Natural killer cell (primary cell): ENCODE measurements around the gene PDZRN3. TPM values are rescaled to one million over a fixed set of nuclear protein-coding genes. Genes with fewer than 3 reads are reported as not detected.

ENCODE experiments used
- ATAC-seq, 3 donors: fragments of 150-1000 bp in 2 of 3; fragments of 200-7000 bp in 1 of 3; cut with Tn5 transposase; 1 replicate in 1 of 3; 2 replicates in 2 of 3; pipeline ENCODE4 v1.10.0; 2021; ENCODE audit warnings: mild to moderate bottlenecking in 2 of 3, moderate library complexity in 2 of 3
- DNase-seq, 2 donors: peaks; one replicate each; pipeline versions ENCODE4 v3.0.0 to v3.0.0-alpha.2; 2013 to 2021; ENCODE audit warnings: mixed read lengths in 1 of 2
- H3K27ac ChIP-seq: one replicate; pipeline ENCODE4 v1.5.1; 2013; ENCODE audit warnings: mild to moderate bottlenecking, low read length
- H3K27me3 ChIP-seq: one replicate; pipeline ENCODE4 v1.6.1; 2013; ENCODE audit warnings: low read length; ENCODE audit not compliant: control insufficient read depth, insufficient read depth
- H3K36me3 ChIP-seq: one replicate; pipeline ENCODE4 v1.6.1; 2013; ENCODE audit warnings: low read length; ENCODE audit not compliant: control insufficient read depth, insufficient read depth
- H3K4me1 ChIP-seq: one replicate; pipeline ENCODE4 v1.6.1; 2013; ENCODE audit warnings: low read length; ENCODE audit not compliant: control insufficient read depth, insufficient read depth
- H3K4me3 ChIP-seq: one replicate; pipeline ENCODE4 v1.5.1; 2013; ENCODE audit warnings: low read length
- H3K9me3 ChIP-seq: one replicate; pipeline ENCODE4 v1.6.1; 2013; ENCODE audit warnings: low read length; ENCODE audit not compliant: control insufficient read depth, insufficient read depth
- H3K27ac Mint-ChIP-seq, 2 donors: one replicate each; pipeline ENCODE4 v1.8.0; 2022; ENCODE audit warnings: mild to moderate bottlenecking in 2 of 2, mixed read lengths in 2 of 2, moderate library complexity in 1 of 2
- H3K27me3 Mint-ChIP-seq, 2 donors: one replicate each; pipeline ENCODE4 v1.8.0; 2022; ENCODE audit warnings: low read depth in 2 of 2, mixed read lengths in 2 of 2
- H3K36me3 Mint-ChIP-seq: one replicate; pipeline ENCODE4 v1.8.0; 2022; ENCODE audit warnings: mixed read lengths
- H3K4me1 Mint-ChIP-seq, 2 donors: one replicate each; pipeline ENCODE4 v1.8.0; 2022; ENCODE audit warnings: mixed read lengths in 2 of 2
- H3K4me3 Mint-ChIP-seq: one replicate; pipeline ENCODE4 v1.8.0; 2022; ENCODE audit warnings: mild to moderate bottlenecking, moderate library complexity, mixed read lengths
- H3K9me3 Mint-ChIP-seq, 2 donors: one replicate each; pipeline ENCODE4 v1.8.0; 2022; ENCODE audit warnings: mixed read lengths in 2 of 2
- WGBS: methylation state at CpG from one replicate; pipeline ENCODE4 v1.1.7; 2013; ENCODE audit warnings: missing lambda C conversion rate; ENCODE audit not compliant: insufficient coverage; 5-methylcytosine and 5-hydroxymethylcytosine counted together
- intact Hi-C: fragments of 100-400 bp; cut with micrococcal nuclease; formaldehyde crosslinking; loops from one replicate; pipeline ENCODE4 v1.14.2; 2022
- total RNA-seq, 4 donors: library from RNA; stranded (reverse); fragments of 120-200 nt in 1 of 4; gene quantifications; one replicate each; pipeline versions ENCODE4 v1.2.3 to v1.2.4, GENCODE V29; 2013 to 2022
- TF ChIP-seq, protein P1 (sequence below): fragments of 200-600 bp; IDR thresholded peaks from one replicate; pipeline ENCODE4 v1.8.0; 2022; ENCODE audit warnings: antibody characterized with exemption

Gene PDZRN3
- total RNA-seq, 3 donors from 2014 or later (not counting 1 experiment from before 2014, with no cell fraction given), result not detected

DNA sequence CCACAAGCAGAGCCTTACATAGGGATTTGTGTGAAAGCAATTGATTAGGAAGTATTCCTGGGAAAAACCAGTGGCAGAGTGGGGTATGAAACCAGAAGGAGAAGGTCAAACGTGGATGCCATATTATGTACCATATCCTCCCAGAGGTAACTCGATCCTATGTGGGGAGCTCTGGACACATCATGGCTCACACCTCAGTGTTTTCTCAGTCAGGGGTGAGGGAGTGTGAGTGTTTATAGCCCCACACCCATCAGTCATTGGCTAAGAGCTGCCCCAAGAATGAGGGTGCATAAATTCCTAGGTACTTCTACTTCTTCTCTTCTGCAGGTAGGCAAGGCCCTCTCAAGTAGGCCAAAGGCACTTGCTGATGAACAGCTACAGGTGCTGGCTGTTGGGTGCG, 28.2 kb upstream of the PDZRN3 start:
- TF ChIP-seq, protein P1, sequence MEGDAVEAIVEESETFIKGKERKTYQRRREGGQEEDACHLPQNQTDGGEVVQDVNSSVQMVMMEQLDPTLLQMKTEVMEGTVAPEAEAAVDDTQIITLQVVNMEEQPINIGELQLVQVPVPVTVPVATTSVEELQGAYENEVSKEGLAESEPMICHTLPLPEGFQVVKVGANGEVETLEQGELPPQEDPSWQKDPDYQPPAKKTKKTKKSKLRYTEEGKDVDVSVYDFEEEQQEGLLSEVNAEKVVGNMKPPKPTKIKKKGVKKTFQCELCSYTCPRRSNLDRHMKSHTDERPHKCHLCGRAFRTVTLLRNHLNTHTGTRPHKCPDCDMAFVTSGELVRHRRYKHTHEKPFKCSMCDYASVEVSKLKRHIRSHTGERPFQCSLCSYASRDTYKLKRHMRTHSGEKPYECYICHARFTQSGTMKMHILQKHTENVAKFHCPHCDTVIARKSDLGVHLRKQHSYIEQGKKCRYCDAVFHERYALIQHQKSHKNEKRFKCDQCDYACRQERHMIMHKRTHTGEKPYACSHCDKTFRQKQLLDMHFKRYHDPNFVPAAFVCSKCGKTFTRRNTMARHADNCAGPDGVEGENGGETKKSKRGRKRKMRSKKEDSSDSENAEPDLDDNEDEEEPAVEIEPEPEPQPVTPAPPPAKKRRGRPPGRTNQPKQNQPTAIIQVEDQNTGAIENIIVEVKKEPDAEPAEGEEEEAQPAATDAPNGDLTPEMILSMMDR, result no peak
- no peak overlapping the region for H3K4me3 Mint-ChIP-seq
- no peaks in the 10 kb centered on the region for H3K27me3 Mint-ChIP-seq
- H3K4me1 Mint-ChIP-seq, result no peaks in the 10 kb centered on the region
- Histone ChIP-seq H3K4me1 (no peaks in the 10 kb centered on the region), H3K4me3 (no peak overlapping the region), H3K36me3 (no peaks in the 10 kb centered on the region), H3K27ac (no peak overlapping the region), H3K27me3 (no peaks in the 10 kb centered on the region), H3K9me3 (no peaks in the 10 kb centered on the region)
- WGBS, result 82% methylated on average over 2 of the region's 3 CpGs
- intact Hi-C loops, result no loop called here
- peaks cover 3 to 6% of the 10 kb centered on the region in 2 donors for H3K9me3 Mint-ChIP-seq
- no peak overlapping the region for H3K27ac Mint-ChIP-seq
- no peak for DNase-seq
- no peaks in the 10 kb centered on the region for H3K36me3 Mint-ChIP-seq
- no peak for ATAC-seq

DNA sequence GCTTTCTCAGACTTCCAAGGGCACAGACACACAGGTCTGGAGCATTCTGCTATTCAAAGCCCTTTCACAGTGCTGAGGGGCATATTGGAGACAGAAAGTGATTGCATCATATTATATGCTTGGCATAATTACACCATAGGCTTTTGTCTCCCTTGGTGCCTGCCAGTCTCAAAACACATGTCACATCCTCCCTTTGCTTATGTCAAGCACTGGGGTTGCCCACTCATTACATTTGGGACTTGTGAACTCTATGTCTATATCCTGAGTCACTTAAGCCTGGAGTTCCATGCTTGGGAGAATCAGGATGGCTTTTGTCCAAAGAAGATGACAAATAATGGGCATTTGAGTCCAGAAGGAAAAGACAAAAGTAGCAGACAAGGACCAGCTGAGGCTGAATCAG, 12.3 kb upstream of the PDZRN3 start:
- H3K27me3 ChIP-seq, result no peaks in the 10 kb centered on the region
- H3K4me3 ChIP-seq, result no peak overlapping the region
- no peaks in the 10 kb centered on the region for H3K36me3 ChIP-seq
- H3K27ac Mint-ChIP-seq, result no peak overlapping the region
- TF ChIP-seq, protein P1, result no peak
- DNase-seq, result no peak
- H3K9me3 ChIP-seq, result no peaks in the 10 kb centered on the region
- no peak for ATAC-seq
- H3K36me3 Mint-ChIP-seq, result no peaks in the 10 kb centered on the region
- no peaks in the 10 kb centered on the region for H3K4me1 ChIP-seq
- no peak overlapping the region for H3K4me3 Mint-ChIP-seq
- H3K27ac ChIP-seq, result no peak overlapping the region
- H3K27me3 Mint-ChIP-seq, result no peaks in the 10 kb centered on the region
- intact Hi-C loops, result no loop called here
- no peaks in the 10 kb centered on the region for H3K4me1 Mint-ChIP-seq
- H3K9me3 Mint-ChIP-seq, result peaks cover 3% of the 10 kb centered on the region in 2 donors

DNA sequence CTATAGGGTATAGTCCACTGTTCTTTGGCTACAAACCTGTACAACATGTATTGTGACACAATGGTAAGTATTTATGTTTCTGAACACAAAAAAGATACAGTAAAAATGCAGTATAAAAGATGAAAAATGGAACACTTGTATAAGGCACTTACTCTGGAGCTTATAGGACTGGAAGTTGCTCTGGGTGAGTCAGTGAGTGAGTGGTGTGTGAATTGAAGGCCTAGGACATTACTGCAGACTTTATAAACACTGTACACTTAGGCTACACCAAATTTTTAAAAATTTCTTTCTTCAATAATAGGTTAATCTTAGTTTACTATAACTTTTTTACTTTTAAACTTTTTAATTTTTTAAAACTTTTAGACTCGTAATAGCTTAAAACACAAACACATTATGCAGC, 10.5 kb upstream of the PDZRN3 start:
- TF ChIP-seq, protein P1, result no peak
- Mint-ChIP-seq H3K4me1 (no peaks in the 10 kb centered on the region), H3K27ac (no peak overlapping the region), H3K36me3 (no peaks in the 10 kb centered on the region), H3K27me3 (no peaks in the 10 kb centered on the region), H3K4me3 (no peak overlapping the region), H3K9me3 (peaks cover 0 to 2% of the 10 kb centered on the region in 2 donors)
- no peak for DNase-seq
- no peak for ATAC-seq
- no CpG with 5 or more reads among the region's 1 CpG for WGBS
- Histone ChIP-seq H3K27ac (no peak overlapping the region), H3K4me1 (no peaks in the 10 kb centered on the region), H3K36me3 (no peaks in the 10 kb centered on the region), H3K27me3 (no peaks in the 10 kb centered on the region), H3K9me3 (no peaks in the 10 kb centered on the region), H3K4me3 (no peak overlapping the region)
- intact Hi-C loops, result no loop called here

DNA sequence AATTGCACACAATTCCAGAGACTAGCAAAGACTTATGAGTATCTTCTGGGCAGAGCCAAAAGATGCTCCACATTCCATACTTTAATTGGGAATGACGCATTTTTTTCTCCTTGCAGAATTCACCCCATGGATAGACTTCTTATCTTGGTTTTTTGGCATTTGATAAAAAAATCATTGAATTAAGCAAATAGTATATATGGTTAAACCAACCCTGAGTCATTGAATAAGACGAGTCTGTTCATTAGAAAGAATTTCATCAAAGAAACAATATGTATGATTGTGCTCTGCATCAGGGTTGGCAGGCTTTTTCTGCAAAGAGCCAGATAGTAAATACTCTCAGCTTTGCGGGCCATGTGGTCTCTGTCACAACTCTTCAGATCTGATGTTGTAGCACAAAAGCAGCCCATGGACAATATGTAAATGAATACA, 9.2 kb upstream of the PDZRN3 start:
- 65% methylated on average over 2 of the region's 3 CpGs for WGBS
- no peaks in the 10 kb centered on the region for H3K9me3 ChIP-seq
- no peak overlapping the region for H3K4me3 Mint-ChIP-seq
- no peak for DNase-seq
- TF ChIP-seq, protein P1, result no peak
- no peak overlapping the region for H3K27ac ChIP-seq
- no peak for ATAC-seq
- H3K27me3 ChIP-seq, result no peaks in the 10 kb centered on the region
- no peaks in the 10 kb centered on the region for H3K27me3 Mint-ChIP-seq
- H3K9me3 Mint-ChIP-seq, result peaks cover 0 to 2% of the 10 kb centered on the region in 2 donors
- no peaks in the 10 kb centered on the region for H3K4me1 Mint-ChIP-seq
- H3K36me3 Mint-ChIP-seq, result no peaks in the 10 kb centered on the region
- H3K4me1 ChIP-seq, result no peaks in the 10 kb centered on the region
- intact Hi-C loops, result no loop called here
- H3K27ac Mint-ChIP-seq, result no peak overlapping the region
- no peaks in the 10 kb centered on the region for H3K36me3 ChIP-seq
- H3K4me3 ChIP-seq, result no peak overlapping the region
